ACC112 (cell line): ENCODE results near the gene SYCP2.
A peak's percentile ranks its signal among the peaks of the same experiment; 100 is the strongest.

Experiments used
- H2AFZ ChIP-seq: fragments of 200-600 bp; sonication (generic); one replicate; pipeline ENCODE4 v1.6.0; 2017; ENCODE audit warnings: antibody characterized with exemption, low read length; ENCODE audit not compliant: unreplicated experiment
- H3K27ac ChIP-seq: fragments of 200-600 bp; sonication (generic); 2 replicates; pipeline ENCODE4 v1.5.1; 2014; ENCODE audit warnings: low read depth, mild to moderate bottlenecking, antibody characterized with exemption, low read length, moderate library complexity
- H3K27me3 ChIP-seq: fragments of 200-600 bp; sonication (generic); 2 replicates; pipeline ENCODE4 v1.6.1; 2014; ENCODE audit warnings: mild to moderate bottlenecking, antibody characterized with exemption, low read length, moderate library complexity, mixed read lengths; ENCODE audit not compliant: insufficient read depth
- H3K36me3 ChIP-seq: fragments of 200-600 bp; sonication (generic); 2 replicates; pipeline ENCODE4 v1.6.1; 2016; ENCODE audit warnings: mild to moderate bottlenecking, antibody characterized with exemption, low read length, moderate library complexity, mixed read lengths; ENCODE audit not compliant: insufficient read depth
- H3K4me1 ChIP-seq: fragments of 200-600 bp; sonication (generic); one replicate; pipeline ENCODE4 v1.6.1; 2016; ENCODE audit warnings: low read length, mixed read lengths; ENCODE audit not compliant: insufficient read depth, unreplicated experiment, control insufficient read depth
- H3K4me3 ChIP-seq: fragments of 200-600 bp; sonication (generic); 2 replicates; pipeline ENCODE4 v1.5.1; 2014; ENCODE audit warnings: mild to moderate bottlenecking, low read depth, low read length
- H3K79me2 ChIP-seq: fragments of 200-600 bp; sonication (generic); one replicate; pipeline ENCODE4 v1.6.0; 2016; ENCODE audit warnings: low read length; ENCODE audit not compliant: control insufficient read depth, unreplicated experiment, insufficient read depth

Gene SYCP2

GRCh38 chr20:59933296-59933848 is at the start of gene SYCP2:
Gene SYCP2, minus strand, starts transcription at chr20:59933637. Its CDS starts 11,224 bp downstream, at chr20:59922413.
- Histone ChIP-seq H3K36me3 (no peaks in the 10 kb centered on the region), H3K27ac (no peak within 1 kb of the TSS), H3K27me3 (no peaks in the 10 kb centered on the region), H3K4me1 (peaks cover 6% of the 10 kb centered on the region), H3K79me2 (peaks cover 3% of the 10 kb centered on the region), H2AFZ (peak within 1 kb of the TSS; percentile 92), H3K4me3 (peak within 1 kb of the TSS; percentile 88)

- Histone ChIP-seq H3K4me1 (peaks cover 3% of the 10 kb centered on the region), H2AFZ (no peak overlapping the region), H3K79me2 (no peaks in the 10 kb centered on the region), H3K27me3 (no peaks in the 10 kb centered on the region), H3K36me3 (no peaks in the 10 kb centered on the region), H3K27ac (no peak overlapping the region), H3K4me3 (no peak overlapping the region)
These were observed 49.6 kb upstream of the SYCP2 start for GRCh38 chr20:59983076-59983475.

- Histone ChIP-seq H2AFZ (no peak overlapping the region), H3K79me2 (no peaks in the 10 kb centered on the region), H3K27me3 (no peaks in the 10 kb centered on the region), H3K4me3 (no peak overlapping the region), H3K27ac (no peak overlapping the region), H3K4me1 (no peaks in the 10 kb centered on the region), H3K36me3 (no peaks in the 10 kb centered on the region)
These were observed 43.6 kb upstream of the SYCP2 start for GRCh38 chr20:59977086-59977485.

GRCh38 chr20:59976156-59976782 is 42.8 kb upstream of the SYCP2 start:
- no peaks in the 10 kb centered on the region for H3K36me3 ChIP-seq
- H3K4me3 ChIP-seq, result no peak overlapping the region
- no peak overlapping the region for H3K27ac ChIP-seq
- H2AFZ ChIP-seq, result no peak overlapping the region
- H3K27me3 ChIP-seq, result no peaks in the 10 kb centered on the region
- no peaks in the 10 kb centered on the region for H3K4me1 ChIP-seq
- no peaks in the 10 kb centered on the region for H3K79me2 ChIP-seq

- Histone ChIP-seq H3K27ac (no peak overlapping the region), H3K36me3 (no peaks in the 10 kb centered on the region), H2AFZ (no peak overlapping the region), H3K27me3 (no peaks in the 10 kb centered on the region), H3K4me3 (no peak overlapping the region), H3K4me1 (no peaks in the 10 kb centered on the region), H3K79me2 (no peaks in the 10 kb centered on the region)
These were observed 38.8 kb upstream of the SYCP2 start for GRCh38 chr20:59972037-59972801.

GRCh38 chr20:59971428-59971827 is 38.0 kb upstream of the SYCP2 start:
- Histone ChIP-seq H2AFZ (no peak overlapping the region), H3K4me1 (no peaks in the 10 kb centered on the region), H3K4me3 (no peak overlapping the region)

GRCh38 chr20:59966428-59966827 is 33.0 kb upstream of the SYCP2 start:
- H3K4me1 ChIP-seq, result no peaks in the 10 kb centered on the region
- no peaks in the 10 kb centered on the region for H3K36me3 ChIP-seq
- no peaks in the 10 kb centered on the region for H3K27me3 ChIP-seq
- no peaks in the 10 kb centered on the region for H3K79me2 ChIP-seq
- H2AFZ ChIP-seq, result no peak overlapping the region
- H3K4me3 ChIP-seq, result no peak overlapping the region
- H3K27ac ChIP-seq, result no peak overlapping the region

More at GRCh38 chr20:59971428-59971827, 38.0 kb upstream of the SYCP2 start:
- H3K79me2 ChIP-seq, result no peaks in the 10 kb centered on the region
- no peaks in the 10 kb centered on the region for H3K36me3 ChIP-seq
- H3K27ac ChIP-seq, result no peak overlapping the region
- H3K27me3 ChIP-seq, result no peaks in the 10 kb centered on the region

GRCh38 chr20:59962155-59962554 is 28.7 kb upstream of the SYCP2 start:
- Histone ChIP-seq H3K27me3 (no peaks in the 10 kb centered on the region), H3K4me1 (no peaks in the 10 kb centered on the region), H3K36me3 (no peaks in the 10 kb centered on the region), H3K79me2 (no peaks in the 10 kb centered on the region), H2AFZ (no peak overlapping the region), H3K27ac (no peak overlapping the region), H3K4me3 (no peak overlapping the region)

GRCh38 chr20:59961423-59961822 is 28.0 kb upstream of the SYCP2 start:
- no peak overlapping the region for H3K4me3 ChIP-seq
- no peak overlapping the region for H2AFZ ChIP-seq
- H3K79me2 ChIP-seq, result no peaks in the 10 kb centered on the region
- H3K27ac ChIP-seq, result no peak overlapping the region
- H3K4me1 ChIP-seq, result no peaks in the 10 kb centered on the region
- no peaks in the 10 kb centered on the region for H3K27me3 ChIP-seq
- no peaks in the 10 kb centered on the region for H3K36me3 ChIP-seq

- Histone ChIP-seq H3K27me3 (no peaks in the 10 kb centered on the region), H3K27ac (no peak overlapping the region), H3K4me1 (no peaks in the 10 kb centered on the region), H3K79me2 (no peaks in the 10 kb centered on the region), H3K36me3 (no peaks in the 10 kb centered on the region), H3K4me3 (no peak overlapping the region), H2AFZ (no peak overlapping the region)
These were observed 25.2 kb upstream of the SYCP2 start for GRCh38 chr20:59958626-59959025.

GRCh38 chr20:59958123-59958522 is 24.7 kb upstream of the SYCP2 start, which contains the start of gene CDH26:
Gene CDH26, plus strand, starts transcription at chr20:59958423. Its CDS starts 304 bp downstream, at chr20:59958727.
- Histone ChIP-seq H3K4me1 (no peaks in the 10 kb centered on the region), H3K36me3 (no peaks in the 10 kb centered on the region), H3K27ac (no peak within 1 kb of the TSS), H3K4me3 (no peak within 1 kb of the TSS), H2AFZ (no peak within 1 kb of the TSS), H3K79me2 (no peaks in the 10 kb centered on the region), H3K27me3 (no peaks in the 10 kb centered on the region)
